ENCODE results near the gene KDM3A.

DNA sequence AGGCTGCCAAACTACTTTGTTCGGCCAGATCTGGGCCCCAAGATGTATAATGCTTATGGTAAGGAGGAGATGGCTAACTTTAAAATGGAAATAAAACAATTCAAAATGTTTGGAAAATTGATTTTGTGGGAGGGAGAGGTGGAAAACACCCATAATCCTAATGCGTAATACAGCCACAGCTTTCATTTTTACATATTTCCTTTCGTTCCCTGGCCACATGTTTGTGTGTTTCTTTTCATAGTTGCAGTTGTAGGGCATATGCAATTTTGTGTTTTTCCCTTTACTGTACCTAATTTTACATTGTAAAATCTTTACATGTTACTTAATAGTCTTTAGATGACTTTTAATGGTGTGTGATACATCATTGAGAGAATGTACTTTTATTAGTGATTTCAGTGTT lies 44.6 kb downstream of the KDM3A start:
- no peak for TF ChIP-seq EZH2phosphoT487 (IDR thresholded peaks at IDR 0.05; ENCODE audit: unreplicated experiment)
- TF ChIP-seq, protein P1, sequence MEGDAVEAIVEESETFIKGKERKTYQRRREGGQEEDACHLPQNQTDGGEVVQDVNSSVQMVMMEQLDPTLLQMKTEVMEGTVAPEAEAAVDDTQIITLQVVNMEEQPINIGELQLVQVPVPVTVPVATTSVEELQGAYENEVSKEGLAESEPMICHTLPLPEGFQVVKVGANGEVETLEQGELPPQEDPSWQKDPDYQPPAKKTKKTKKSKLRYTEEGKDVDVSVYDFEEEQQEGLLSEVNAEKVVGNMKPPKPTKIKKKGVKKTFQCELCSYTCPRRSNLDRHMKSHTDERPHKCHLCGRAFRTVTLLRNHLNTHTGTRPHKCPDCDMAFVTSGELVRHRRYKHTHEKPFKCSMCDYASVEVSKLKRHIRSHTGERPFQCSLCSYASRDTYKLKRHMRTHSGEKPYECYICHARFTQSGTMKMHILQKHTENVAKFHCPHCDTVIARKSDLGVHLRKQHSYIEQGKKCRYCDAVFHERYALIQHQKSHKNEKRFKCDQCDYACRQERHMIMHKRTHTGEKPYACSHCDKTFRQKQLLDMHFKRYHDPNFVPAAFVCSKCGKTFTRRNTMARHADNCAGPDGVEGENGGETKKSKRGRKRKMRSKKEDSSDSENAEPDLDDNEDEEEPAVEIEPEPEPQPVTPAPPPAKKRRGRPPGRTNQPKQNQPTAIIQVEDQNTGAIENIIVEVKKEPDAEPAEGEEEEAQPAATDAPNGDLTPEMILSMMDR (conservative IDR thresholded peaks at IDR 0.05; ENCODE audit: low read depth in 2 of 2) = no peak
- no peak for TF ChIP-seq CREB1 (CRISPR knock-in tag; IDR thresholded peaks at IDR 0.05; ENCODE audit: low read depth)
- TF ChIP-seq ETS1 (IDR thresholded peaks at IDR 0.05) = no peak
- no peak for TF ChIP-seq REST (IDR thresholded peaks at IDR 0.05; ENCODE audit: unreplicated experiment)
- TF ChIP-seq JUNB (IDR thresholded peaks at IDR 0.05; ENCODE audit: unreplicated experiment) = no peak
- no peak for TF ChIP-seq EZH2 (IDR thresholded peaks at IDR 0.05; ENCODE audit: low read depth, unreplicated experiment)
- no peak for TF ChIP-seq POLR2AphosphoS5 (IDR thresholded peaks at IDR 0.05; ENCODE audit: low read depth)
- TF ChIP-seq NANOG (IDR thresholded peaks at IDR 0.05; ENCODE audit: borderline replicate concordance) = no peak
